Chondrocyte (in vitro differentiated cells): ENCODE data around the gene TMPRSS9. TPM values are rescaled to one million over a fixed set of nuclear protein-coding genes. Genes with fewer than 3 reads are reported as not detected.

Source experiments
- DNase-seq: peaks from one replicate; pipeline ENCODE4 v3.0.0; 2021; ENCODE audit warnings: mixed read lengths, low spot score
- H3K27ac Mint-ChIP-seq: one replicate; pipeline ENCODE4 v1.8.0; 2021; ENCODE audit warnings: mild to moderate bottlenecking, moderate library complexity, mixed read lengths; ENCODE audit not compliant: unreplicated experiment
- H3K27me3 Mint-ChIP-seq: 2 replicates; pipeline ENCODE4 v1.8.0; 2021; ENCODE audit warnings: low read depth, mixed read lengths
- H3K36me3 Mint-ChIP-seq: 2 replicates; pipeline ENCODE4 v1.8.0; 2021; ENCODE audit warnings: low read depth, mixed read lengths
- H3K4me1 Mint-ChIP-seq: 2 replicates; pipeline ENCODE4 v1.8.0; 2021; ENCODE audit warnings: low read depth, mild to moderate bottlenecking, mixed read lengths
- H3K4me3 Mint-ChIP-seq: one replicate; pipeline ENCODE4 v1.8.0; 2021; ENCODE audit warnings: mild to moderate bottlenecking, moderate library complexity, mixed read lengths; ENCODE audit not compliant: unreplicated experiment
- H3K9me3 Mint-ChIP-seq: 2 replicates; pipeline ENCODE4 v1.8.0; 2021; ENCODE audit warnings: low read depth, mixed read lengths
- total RNA-seq: library from RNA; stranded (reverse); gene quantifications from 3 replicates; pipeline ENCODE4 v1.2.1, GENCODE V29; 2021
- TF ChIP-seq, protein P1 (sequence below): fragments of 200-600 bp; sonication (generic); IDR thresholded peaks from 2 replicates; pipeline ENCODE4 v1.5.0; 2021; ENCODE audit warnings: antibody characterized with exemption, mild to moderate bottlenecking, moderate library complexity

TMPRSS9 gene
- total RNA-seq, 1 donor from 2014 or later = 0.15 TPM

DNA sequence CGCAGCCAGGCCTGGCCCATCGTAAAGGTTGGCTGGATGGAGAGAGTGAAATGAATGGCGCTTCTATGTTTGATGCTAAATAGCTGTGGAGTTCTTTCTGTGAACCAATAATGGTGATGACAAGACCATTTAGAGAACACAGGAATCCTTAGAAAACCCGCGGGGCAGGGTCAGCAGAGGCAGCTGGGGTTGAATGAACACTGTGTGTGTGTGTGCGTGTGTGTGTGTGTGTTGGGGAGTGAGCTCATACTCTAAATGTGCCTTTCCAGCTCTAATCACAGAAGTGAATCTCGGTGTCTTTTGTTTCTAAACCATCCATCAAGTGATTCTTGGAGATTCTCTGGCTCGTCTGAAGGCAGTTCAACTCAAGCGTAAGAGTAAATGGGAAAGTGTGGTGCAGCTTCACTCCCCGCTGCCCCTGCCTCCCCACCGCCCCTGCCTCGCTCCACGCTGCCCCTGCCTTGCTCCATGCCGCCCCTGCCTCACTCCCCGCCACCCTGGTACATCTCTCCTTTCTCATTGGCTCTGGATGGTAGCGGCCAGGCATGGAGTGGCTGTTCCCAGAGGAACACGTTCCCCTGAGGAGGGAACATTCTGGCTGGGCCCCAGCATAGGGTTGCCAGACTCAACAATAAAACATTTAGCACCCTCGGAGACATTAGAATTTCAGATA, 21.2 kb downstream of the TMPRSS9 start:
- TF ChIP-seq, protein P1, sequence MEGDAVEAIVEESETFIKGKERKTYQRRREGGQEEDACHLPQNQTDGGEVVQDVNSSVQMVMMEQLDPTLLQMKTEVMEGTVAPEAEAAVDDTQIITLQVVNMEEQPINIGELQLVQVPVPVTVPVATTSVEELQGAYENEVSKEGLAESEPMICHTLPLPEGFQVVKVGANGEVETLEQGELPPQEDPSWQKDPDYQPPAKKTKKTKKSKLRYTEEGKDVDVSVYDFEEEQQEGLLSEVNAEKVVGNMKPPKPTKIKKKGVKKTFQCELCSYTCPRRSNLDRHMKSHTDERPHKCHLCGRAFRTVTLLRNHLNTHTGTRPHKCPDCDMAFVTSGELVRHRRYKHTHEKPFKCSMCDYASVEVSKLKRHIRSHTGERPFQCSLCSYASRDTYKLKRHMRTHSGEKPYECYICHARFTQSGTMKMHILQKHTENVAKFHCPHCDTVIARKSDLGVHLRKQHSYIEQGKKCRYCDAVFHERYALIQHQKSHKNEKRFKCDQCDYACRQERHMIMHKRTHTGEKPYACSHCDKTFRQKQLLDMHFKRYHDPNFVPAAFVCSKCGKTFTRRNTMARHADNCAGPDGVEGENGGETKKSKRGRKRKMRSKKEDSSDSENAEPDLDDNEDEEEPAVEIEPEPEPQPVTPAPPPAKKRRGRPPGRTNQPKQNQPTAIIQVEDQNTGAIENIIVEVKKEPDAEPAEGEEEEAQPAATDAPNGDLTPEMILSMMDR = no peak
- H3K27ac Mint-ChIP-seq = no peak overlapping the region
- H3K4me1 Mint-ChIP-seq = peaks cover 19% of the 10 kb centered on the region
- H3K27me3 Mint-ChIP-seq = peaks cover 1% of the 10 kb centered on the region
- peaks cover 5% of the 10 kb centered on the region for H3K36me3 Mint-ChIP-seq
- H3K9me3 Mint-ChIP-seq = peaks cover 7% of the 10 kb centered on the region
- peak overlapping the region; percentile 27 for H3K4me3 Mint-ChIP-seq
- DNase-seq = no peak

DNA sequence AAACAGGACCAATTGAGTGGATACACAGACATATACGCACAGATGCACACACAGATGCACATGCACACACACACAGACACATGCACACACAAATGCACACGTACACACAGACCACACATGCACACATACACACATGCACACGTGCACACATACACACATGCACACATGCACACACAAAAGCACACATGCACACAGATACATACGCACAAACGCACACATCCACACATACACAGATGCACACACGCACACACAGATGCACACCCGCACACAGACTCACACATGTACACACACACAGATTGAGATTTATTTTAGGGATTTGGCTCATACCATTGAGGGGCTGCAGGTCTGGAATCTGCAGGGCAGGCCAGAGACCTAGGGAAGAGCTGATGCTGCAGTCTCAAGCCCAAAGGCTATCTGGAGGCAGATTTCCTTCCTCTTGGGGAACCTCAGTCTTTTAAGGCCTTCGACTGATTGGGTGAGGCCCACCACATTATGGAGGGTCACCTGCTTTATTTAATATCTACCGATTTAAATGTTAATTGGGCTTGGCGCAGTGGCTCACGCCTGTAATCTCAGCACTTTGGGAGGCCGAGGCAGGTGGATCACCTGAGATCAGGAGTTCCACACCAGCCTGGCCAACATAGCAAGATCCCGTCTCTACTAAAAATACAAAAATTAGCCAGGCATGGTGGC, 22.6 kb downstream of the TMPRSS9 start:
- Mint-ChIP-seq H3K9me3 (peaks cover 7% of the 10 kb centered on the region), H3K36me3 (peaks cover 5% of the 10 kb centered on the region), H3K4me1 (peaks cover 19% of the 10 kb centered on the region), H3K27me3 (peaks cover 1% of the 10 kb centered on the region), H3K4me3 (no peak overlapping the region), H3K27ac (no peak overlapping the region)
- TF ChIP-seq, protein P1 = no peak
- DNase-seq = no peak

DNA sequence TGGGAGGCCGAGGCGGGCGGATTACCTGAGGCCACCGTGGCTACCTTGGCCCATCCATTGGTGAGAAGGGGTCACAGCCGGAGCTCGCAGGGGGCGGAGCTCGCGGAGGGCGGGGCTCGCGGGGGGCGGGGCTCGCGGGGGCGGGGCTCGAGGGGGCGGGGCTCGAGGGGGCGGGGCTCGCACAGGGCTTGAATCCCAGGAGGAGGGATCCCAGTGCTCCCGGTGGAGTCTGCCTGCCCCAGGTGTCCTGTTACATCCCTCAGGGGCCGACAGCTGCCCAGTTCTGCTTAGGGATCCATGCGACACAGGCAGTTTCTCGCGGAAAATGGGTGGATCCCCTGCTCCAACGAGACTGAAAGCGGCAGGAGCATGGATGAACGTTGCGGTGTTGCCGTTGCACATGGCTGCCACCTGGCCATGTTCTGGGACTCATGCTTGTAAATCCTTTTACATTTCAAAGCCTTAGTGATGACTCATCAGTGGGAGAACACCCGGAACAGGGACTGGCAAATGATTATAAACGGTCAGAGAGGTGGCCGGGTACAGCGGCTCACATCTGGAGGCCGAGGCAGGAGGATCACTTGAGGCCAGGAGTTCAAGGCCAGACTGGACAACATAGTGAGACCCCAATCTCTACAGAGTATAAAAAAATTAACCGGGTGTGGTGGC, 25.1 kb downstream of the TMPRSS9 start:
- Mint-ChIP-seq H3K27ac (peak overlapping the region; percentile 22), H3K9me3 (peaks cover 5% of the 10 kb centered on the region), H3K27me3 (peaks cover 3% of the 10 kb centered on the region), H3K4me3 (peak overlapping the region; percentile 36), H3K4me1 (peaks cover 19% of the 10 kb centered on the region), H3K36me3 (peaks cover 5% of the 10 kb centered on the region)
- no peak for DNase-seq
- TF ChIP-seq, protein P1 = peak; percentile 31

DNA sequence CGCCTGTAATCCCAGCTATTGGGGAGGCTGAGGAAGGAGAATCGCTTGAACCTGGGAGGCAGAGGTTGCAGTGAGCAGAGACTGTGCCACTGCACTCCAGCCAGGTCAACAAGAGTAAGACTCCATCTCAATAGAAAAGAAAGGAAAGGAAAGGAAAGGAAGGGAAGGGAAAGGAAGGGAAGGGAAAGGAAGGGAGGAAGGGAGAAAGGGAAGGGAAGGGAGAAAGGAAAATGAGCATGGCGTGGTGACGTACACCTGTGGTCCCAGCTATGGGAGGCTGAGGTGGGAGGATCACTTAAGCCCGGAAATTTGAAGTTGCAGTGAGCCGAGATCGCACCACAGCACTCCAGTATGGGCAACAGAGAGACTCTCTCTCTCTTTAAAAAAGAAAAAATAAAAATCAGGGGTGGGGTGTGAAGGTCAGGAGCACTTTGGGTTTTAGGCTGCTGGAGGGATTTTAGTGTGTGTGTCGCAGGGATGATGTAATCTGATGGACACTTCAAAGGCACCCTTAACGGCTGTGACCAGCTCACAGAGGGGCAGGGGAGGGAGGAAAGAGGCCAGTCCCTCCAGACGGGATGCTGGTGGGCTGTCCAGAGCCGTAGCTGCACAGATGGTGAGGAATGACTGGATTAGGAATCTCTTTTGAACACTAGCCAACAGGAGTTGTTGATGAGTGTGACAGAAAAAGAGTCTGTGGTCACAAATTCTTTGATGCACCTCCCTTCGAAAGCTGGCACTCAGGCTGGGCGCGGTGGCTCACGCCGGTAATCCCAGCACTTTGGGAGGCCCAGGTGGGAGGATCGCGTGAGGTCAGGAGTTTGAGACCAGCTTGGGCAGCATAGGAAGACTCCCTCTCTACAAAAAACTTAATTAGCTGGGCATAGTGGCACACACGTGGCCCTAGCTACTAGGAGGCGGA, 27.6 kb downstream of the TMPRSS9 start:
- no peaks in the 10 kb centered on the region for H3K9me3 Mint-ChIP-seq
- no peak for DNase-seq
- TF ChIP-seq, protein P1 = no peak
- peaks cover 13% of the 10 kb centered on the region for H3K4me1 Mint-ChIP-seq
- no peak overlapping the region for H3K4me3 Mint-ChIP-seq
- no peak overlapping the region for H3K27ac Mint-ChIP-seq
- H3K36me3 Mint-ChIP-seq = no peaks in the 10 kb centered on the region
- peaks cover 4% of the 10 kb centered on the region for H3K27me3 Mint-ChIP-seq
